Measurements from ENCODE around the gene ZSWIM6.

DNA sequence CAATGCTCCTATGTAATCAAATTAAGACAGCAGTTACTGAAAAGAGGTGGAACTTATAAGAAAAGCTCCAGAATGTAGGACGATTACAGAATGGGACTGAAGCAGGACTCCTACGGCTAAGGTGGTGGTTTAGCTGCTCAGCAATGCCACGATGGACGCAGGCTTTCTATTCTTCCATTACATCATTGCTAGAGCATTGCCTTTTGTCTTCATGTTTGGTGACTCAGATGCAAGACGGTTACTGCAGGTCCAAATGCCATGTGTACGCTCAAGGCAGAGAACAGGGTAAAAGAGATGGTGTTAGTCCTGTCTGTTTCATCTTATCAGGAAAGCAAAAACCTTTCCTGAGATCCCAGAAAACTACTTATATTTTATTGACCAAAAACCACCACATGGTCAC is 255.1 kb downstream of the ZSWIM6 start:
- TF ChIP-seq CTCF (IDR thresholded peaks at IDR 0.05) (no peak), POLR2A (IDR thresholded peaks at IDR 0.05) (no peak), POLR2AphosphoS5 (IDR thresholded peaks at IDR 0.05) (no peak), EP300 (IDR thresholded peaks at IDR 0.05; ENCODE audit: low read depth) (no peak)

All from transverse colon (tissue), 4 donors.